GM21737 (cell line): ENCODE data around the gene TCF12.
"Not testable (repeated sequence)": the region's sequence is repeated elsewhere in the genome, so short reads cannot be mapped to it uniquely, and the experiment has no call there.

Source experiments
- ATAC-seq: cut with Tn5 transposase; IDR thresholded peaks from one replicate; pipeline ENCODE4 v1.9.1; 2021; ENCODE audit warnings: mild to moderate bottlenecking, moderate library complexity; ENCODE audit not compliant: unreplicated experiment

Gene TCF12

DNA sequence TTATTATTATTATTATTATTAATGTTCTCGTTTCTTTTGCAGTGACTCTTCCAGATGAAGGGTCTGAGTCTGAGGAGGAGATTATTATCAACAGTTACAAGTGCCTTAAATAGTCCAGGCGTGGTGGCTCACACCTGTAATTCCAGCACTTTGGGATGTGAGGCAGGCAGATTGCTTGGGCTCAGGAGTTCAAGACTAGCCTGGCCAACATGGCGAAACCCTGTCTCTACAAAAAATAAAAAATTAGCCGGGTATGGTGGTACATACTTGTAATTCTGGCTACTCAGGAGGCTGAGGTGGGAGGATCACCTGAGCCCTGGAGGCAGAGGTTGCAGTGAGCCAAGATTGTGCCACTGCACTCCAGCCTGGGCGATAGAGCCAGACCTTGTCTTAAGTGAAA, 96.5 kb downstream of the TCF12 start:
- not testable (repeated sequence) for ATAC-seq

DNA sequence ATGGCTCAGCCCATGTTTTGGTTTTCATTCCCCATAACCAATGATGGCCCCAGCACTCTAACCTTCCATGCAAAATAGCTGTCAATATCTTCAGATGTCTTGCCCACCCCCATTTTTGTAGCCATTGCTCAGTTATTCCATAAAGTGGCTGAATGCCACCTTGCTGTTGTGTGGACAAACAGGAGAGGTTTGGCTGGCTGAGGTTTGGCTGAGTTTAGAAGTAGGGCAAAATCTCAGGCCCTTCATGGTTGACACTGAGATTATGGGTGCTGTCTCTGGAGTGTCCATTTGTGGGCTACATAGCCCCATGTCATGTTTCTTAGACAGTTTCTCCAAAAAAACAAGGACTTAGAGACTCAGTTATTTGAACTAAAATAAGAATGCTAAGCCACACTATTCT, 96.9 kb downstream of the TCF12 start:
- ATAC-seq, result no peak

DNA sequence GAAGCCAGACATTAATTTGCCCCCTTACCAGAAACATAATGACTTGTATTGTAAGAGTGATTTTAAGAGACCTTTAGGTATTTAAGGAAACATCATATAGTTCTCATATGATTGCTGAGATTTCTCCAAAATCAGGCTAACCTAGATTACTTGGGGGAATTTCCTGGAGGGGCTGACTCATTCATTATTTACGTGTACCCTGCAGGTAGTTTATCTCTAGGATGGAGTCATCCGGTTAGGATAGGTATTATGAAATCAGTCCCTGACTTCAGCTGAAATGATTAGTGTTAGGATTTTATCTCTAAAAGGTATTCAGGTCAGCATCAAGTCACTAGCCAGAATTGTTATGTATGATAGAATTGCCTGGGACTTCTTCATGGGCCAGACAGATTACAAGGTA, 97.5 kb downstream of the TCF12 start:
- ATAC-seq, result no peak

DNA sequence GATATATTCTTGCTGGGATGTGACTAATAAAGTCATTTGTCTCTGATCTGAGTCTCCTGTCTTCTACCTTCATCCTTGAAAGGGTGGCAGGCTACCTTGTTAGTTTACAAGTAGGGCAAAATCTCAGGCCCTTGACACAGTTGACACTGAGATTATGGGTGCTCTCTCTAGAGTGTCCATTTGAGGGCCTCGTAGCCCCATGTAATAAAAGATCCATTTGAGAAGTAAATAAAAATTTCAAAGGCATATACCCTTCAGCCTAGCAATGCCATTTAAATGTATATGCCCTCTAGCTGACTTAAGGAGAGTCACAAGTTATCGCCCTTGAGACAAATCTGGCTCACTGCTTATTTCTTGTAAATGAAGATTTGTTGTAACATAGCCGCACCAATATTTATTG, 98.6 kb downstream of the TCF12 start:
- no peak for ATAC-seq

DNA sequence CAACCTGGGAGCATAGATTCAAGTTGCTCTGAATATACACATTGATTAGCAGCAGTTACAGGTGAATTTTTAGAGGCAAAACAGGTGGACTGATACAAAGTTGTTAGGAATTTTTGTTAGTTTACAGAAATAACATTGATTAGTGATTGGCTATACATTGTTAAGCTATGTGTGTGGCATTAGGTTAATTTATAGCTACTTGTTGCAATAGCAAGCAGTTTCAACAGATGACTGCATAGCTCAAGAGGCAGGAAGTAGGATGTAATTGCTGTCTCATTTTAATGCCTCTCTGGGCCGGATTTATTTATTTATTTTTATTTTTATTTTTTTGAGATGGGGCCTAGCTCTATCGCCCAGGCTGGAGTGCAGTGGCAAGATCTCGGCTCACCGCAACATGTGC, 99.7 kb downstream of the TCF12 start:
- no peak for ATAC-seq

DNA sequence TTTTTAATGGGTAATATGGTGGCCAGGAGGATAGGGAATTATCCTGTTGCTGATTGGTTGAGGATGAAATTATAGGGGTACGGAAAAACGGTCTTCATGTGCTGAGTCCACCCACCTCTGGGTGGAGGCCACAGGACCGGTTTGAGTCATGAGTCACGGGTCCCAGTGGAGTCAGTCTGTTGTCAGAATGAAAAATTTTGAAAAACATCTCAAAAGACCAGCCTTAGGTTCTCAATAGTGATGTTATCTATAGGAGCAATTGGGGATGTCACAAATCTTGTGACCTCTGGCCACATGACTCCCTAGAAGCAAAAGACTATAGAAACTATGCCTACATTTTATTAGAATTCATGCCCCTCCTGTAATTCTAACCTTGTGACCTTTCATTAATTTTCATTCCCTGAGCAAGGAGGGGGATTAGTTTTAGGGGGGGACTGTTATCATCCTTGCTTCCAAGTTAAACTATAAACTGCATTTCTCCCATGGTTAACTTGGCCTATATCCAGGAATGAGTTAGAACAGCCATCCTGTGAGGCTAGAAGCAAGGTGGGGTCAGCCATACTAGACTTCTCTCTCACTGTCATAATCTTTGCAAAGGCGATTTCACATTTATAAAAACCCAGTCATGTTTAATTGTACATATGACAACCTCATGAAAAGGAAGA, 101.2 kb downstream of the TCF12 start:
- no peak for ATAC-seq

DNA sequence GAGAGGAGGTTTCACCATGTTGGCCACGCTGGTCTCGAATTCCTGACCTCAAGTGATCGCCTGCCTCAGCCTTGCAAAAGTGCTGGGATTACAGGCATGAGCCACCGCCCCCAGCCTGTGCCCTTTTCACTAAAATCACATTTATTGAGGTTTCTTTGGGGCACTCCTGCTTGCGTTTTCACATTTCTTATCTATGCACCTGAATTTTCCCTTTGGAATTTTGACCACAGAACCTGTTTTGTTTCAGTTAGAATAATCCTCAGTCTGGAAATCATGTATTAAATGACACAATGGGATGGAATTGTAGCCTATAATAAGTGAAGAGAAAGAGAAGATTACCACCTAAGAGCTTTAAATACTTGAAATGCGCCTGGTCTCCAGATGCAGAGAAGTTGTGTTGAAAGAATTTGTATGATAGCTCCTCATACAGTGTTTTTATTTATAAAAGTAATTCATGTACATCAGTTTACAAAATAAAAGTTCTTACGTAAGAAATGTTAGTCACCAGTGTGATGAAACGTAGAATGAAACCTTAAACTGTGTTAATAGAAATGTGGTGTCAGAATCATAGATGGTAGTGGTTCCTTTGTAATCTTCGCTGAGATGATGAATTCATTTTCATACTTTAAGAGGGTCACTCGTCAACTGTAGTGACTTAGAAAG, 107.0 kb downstream of the TCF12 start:
- no peak for ATAC-seq

DNA sequence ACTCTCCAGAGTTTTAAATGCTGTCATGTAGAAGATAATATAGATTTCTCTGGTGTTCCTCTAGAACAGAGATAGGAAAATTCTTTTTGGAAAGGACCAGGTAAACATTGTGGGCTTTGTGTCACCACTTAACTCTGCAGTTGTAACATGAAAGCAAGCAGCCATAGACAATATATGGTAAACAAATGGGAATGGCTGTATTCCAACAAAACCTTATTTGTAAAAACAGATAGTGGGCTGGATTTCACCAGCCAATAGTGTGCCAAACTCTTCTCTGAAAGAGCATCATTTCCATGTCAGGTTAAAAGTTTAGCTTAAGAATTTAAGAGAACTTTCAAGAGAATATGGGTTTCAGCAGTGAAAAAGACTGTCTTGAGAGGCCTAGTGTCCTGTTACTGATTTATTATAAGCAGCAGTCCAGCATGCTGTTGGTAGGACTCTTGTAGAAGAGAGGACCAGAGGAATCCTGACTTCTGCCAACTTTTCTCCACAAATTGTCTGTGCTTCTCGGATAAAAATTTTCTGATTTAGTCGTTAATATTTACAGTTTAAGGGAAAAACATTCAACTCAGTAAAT, 107.7 kb downstream of the TCF12 start:
- no peak for ATAC-seq

DNA sequence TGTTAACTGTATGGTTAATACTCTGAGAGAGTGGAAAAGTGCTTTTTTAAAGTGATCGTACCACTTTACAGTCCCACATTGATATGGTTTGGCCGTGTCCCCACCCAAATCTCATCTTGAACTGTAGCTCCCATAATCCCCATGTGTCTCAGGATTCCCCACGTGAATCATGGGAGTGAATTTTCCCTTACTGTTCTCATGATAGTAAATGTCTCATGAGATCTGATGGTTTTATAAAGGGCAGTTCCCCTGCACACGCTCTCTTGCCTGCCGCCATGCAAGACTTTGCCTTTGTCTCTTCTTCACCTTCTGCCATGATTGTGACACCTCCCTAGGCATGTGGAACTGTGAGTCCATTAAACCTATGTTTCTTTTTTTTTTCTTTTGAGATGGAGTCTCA, 109.2 kb downstream of the TCF12 start:
- ATAC-seq, result no peak

DNA sequence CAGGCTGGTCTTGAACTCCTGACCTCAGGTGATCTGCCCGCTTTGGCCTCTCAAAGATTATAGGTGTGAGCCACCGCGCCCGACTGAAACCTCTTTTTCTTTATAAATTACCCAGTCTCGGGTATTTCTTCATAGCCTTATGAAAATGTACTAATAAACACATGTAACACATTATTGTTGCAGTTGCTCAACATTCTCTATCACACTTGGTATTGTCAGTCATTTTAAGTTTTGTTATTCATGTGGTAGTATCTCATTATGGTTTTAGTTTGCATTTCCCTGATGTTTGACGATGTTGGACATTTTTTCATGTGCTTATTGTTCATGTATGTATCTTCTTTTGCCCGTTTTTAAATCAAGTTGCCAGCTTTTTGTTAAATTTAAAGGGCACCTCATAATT, 109.7 kb downstream of the TCF12 start:
- ATAC-seq, result no peak

DNA sequence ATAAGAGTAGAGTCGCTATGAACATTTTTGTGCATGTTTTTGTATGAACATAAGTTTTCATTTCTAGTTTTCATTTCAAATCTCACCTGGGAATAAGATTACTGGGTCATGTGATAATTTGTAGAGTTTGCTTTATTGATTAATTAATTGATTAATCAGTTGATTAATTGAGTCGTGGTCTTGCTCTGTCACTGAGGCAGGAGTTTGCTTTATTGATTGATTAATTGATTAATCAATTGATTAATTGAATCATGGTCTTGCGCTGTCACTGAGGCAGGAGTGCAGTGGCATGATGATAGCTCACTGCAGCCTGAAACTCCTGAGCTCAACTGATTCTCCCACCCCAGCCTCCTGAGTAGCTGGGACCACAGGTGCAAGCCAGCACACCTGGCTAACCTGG, 111.6 kb downstream of the TCF12 start:
- ATAC-seq, result no peak

DNA sequence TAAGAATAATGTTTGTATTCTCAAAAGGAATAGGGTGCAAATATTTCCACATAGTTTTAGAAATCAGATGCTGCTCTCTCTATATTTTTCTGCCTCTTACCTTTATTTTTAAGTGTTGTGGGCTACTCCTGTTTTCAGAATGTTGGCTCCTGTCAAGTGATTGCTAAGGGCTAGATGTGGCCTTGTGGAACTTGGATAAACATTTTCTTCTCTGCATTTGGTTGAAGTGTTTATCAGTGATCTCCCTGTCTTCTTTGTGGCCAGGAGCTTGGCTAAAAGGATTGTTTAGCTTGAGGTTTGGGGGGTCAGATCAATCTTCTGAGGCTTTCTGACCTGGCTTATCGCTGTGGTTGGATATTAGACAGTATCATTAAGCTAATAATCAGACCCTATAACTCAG, 112.6 kb downstream of the TCF12 start:
- ATAC-seq, result no peak

DNA sequence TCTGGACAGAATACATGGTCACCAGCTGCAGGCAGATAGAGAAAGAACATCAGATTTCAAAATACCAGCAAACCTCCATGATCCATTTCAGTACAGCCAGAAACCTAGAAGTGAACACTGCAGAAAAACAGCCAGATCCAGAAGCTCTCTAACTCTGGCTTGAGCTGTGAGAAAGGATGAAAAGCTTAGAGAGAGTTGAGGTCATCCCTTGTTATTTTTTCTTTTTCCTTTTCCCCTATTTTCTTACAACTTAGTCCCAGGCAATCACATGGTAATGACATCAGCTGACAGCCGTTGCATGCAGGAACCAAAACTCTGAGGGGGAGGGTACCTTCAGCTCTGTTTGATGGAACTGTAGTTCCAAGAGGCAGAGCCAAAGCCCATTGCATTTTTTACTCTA, 113.2 kb downstream of the TCF12 start:
- no peak for ATAC-seq

DNA sequence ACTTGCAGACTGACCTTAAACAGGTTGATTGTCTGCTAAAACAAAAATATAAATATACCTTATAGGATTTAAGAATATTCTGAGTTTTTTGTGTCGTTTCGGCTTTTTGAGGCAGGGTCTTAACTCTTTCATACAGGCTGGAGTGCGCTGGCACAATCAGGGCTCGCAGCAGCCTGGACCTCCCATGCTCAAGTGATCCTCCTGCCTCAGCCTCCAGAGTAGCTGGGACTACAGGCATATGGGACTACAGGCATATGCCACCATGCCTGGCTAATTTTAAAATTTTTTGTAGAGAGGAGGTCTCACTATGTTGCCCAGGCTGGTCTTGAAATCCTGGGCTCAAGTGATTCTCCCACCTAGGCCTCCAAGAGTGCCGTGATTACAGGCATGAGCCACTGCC, 113.9 kb downstream of the TCF12 start:
- no peak for ATAC-seq

DNA sequence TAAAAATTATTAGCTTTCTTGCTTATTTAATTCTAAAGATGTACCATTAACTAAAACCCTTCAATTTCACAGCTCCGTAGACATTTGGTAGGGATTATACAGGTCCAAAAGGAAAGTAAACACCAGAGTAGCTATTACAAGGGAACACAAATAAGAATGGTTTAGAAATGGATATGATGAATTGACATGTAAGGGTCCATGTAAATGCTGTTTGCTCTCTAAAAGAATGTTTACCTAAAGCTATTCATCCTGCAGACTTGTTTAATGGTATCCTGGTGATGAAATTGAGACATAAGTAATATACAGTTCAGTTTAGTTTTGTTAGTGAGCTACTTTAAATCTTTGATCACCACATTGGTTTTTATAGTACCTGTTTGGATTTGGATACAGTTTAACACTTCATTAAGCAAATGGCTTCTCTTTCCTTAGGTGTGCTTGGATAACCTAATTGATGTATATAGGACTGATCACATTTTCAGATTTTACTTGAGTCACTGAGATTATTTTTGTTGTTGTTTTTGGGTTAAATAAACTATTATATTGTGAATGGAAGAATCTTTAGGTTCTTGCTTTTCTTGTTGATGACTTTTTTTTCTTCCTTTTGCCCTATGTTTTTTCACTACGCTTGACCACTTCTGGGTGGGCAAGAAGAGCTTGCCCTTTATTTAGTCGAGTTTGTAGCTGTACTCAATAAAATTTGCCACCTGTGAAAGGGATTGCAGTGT, 115.4 kb downstream of the TCF12 start:
- ATAC-seq, result no peak

DNA sequence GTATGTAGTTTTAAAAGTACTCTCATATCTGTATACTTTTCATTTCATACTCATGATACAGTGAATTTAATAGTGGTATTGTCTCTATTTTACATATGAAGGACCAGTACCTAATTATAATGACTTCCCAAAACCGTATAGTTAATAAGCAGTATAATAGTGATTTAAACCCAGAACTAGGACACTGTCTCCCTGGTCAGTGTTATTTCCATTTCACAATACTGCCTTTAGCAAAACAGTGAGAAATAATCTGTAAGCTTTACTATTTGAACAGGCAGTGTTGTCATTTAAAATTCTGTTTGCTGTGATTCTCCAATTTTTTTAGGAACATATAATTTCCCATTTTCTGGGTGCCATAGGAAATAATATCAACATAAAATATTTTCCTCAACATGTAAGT, 116.2 kb downstream of the TCF12 start:
- no peak for ATAC-seq

DNA sequence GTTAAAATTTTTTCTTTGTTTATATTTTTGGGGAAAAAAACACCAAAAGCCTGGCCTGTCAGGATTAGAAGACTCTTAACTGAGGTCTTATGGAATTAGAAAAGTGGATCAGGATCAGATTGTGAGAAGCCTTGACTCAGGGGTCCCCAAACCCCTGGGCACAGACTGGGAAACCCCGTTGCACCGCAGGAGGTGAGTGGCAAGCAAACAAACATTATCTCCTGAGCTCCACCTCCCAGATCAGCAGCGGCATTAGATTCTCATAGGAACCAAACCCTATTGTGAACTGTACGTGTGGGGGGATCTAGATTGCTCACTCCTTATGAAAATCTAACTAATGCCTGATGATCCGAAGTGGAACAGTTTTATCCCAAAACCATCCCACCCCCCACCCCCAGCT, 117.2 kb downstream of the TCF12 start:
- no peak for ATAC-seq

DNA sequence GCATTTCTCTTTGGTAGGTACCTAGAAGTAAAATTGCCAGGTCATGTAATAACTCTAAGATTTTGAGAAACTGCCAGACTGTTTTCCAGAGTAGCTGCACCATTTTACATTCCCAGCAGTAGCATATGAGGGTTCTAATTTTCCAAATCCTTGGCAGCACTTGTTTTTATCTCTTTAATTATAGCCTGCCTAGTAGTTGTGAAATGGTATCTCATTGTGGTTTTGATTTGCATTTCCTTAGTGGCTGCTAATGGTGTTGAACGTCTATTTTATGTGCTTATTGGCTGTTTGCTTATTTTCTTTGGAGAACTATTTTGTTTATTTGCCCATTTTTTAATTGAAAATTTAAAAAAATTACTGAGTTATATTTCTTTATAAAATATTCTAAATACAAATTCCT, 117.9 kb downstream of the TCF12 start:
- no peak for ATAC-seq

DNA sequence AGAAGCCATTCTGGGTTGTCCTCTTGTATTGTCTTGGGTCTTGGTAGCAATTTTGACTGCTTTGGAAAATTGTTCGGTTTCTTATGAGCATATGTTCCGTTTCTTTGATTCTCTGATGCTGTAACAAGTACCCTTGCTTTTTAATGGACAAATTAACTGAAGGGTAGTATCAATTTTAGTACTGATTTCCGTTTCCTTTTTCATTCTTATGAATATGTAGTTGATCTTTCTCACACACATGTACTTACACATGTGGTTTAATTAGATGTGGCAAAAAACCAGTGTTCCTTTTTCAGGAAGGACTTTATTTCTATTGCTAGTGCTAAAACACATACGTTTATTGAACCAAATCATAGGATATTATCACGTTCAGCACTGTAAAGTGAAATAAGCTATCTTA, 119.1 kb downstream of the TCF12 start:
- ATAC-seq, result no peak

DNA sequence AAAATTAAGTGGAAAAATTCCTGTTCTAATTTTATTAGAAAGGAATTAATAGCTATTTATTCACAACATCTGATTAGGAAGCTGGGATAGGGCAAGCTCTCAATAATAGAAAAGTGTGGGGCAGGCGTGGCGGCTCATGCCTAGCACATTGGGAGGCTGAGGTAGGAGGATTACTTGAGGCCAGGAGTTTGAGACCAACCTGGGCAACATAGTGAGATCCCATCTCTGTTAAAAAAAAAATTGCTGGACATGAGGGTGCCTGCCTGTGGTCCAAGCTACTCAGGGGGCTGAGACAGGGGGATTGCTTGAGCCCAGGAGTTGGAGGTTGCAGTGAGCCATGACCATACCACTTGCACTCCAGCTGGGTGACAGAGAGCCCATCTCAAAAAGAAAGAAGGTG, 119.6 kb downstream of the TCF12 start:
- no peak for ATAC-seq

DNA sequence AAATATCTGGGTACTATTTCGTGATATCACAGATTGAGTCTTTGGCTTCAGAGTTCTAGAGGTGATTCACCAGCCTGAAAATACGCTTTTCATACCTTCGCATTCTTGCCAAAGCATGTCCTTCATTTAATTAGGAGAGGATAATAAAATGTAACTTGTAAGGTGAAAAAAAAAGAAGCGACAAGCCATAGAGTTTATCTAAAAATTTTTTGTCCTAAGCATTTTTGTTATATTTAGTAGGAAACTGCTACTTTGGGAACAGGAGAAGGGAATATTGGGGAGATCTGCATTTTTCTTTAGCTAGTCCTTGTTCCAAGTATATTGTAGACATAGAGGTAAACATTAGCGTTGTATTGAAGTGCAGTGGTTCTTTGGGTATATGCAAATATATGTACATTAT, 120.1 kb downstream of the TCF12 start:
- ATAC-seq, result no peak

DNA sequence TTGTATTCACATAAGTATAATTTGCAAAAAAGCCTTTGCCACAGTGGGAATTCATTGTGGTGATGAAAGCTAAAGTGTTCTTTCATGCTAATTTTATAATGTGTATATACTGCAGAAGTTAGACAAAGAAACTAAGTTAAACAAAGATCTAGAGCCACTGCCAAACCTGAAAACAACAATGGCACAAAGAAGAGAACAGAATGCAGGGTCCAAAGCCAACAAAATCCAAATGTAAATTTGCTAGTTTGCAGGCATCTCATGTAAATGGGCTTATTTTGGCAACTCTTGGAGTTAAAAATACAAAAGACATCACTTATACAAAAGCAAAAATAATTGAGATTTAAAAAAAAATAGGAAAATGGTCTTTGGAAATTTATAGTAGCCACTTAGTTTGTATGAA, 123.0 kb downstream of the TCF12 start:
- no peak for ATAC-seq
